Sigmoid colon (tissue), 4 donors: ENCODE data around the gene NANOG.
"Not testable (repeated sequence)": the region's sequence is repeated elsewhere in the genome, so short reads cannot be mapped to it uniquely, and the experiment has no call there.

Source experiments
- CTCF ChIP-seq, 4 experiments: fragments of 450-650 bp in 3 of 4; fragments of 200-600 bp in 1 of 4; IDR thresholded peaks; one replicate each; pipeline ENCODE4 v1.5.1; 2016 to 2019; ENCODE audit warnings: antibody characterized with exemption in 4 of 4, mild to moderate bottlenecking in 3 of 4, moderate library complexity in 2 of 4
- POLR2A ChIP-seq, 2 donors: fragments of 450-650 bp; IDR thresholded peaks; one replicate each; pipeline ENCODE4 v1.6.1; 2016; ENCODE audit warnings: antibody characterized with exemption in 2 of 2, mild to moderate bottlenecking in 2 of 2, moderate library complexity in 2 of 2
- POLR2AphosphoS5 ChIP-seq, 4 donors: sonication (generic); formaldehyde crosslinking; IDR thresholded peaks; one replicate each; pipeline ENCODE4 v1.6.1; 2017; ENCODE audit warnings: antibody characterized with exemption in 4 of 4

DNA sequence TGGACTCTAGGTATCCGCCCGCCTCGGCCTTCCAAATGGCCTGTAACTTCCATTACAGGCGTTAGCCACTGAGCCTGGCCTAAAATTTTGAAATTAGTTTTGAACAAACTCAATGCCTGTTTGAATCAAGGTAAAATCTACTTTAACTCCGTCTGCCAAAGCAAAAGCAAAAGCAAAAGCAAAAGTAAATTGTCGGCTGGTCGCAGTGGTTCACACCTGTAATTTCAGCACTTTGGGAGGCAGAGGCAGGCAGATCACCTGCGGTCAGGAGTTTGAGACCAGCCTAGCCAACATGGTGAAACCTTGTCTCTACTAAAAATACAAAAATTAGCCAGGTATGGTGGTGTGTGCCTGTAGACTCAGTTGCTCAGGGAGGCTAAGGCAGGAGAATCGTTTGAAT, 33.5 kb upstream of the NANOG start:
- not testable (repeated sequence) for TF ChIP-seq CTCF, POLR2A, POLR2AphosphoS5 (IDR thresholded peaks at IDR 0.05)
